ENCODE results near the gene DOCK4.
"Not testable (repeated sequence)": the region's sequence is repeated elsewhere in the genome, so short reads cannot be mapped to it uniquely, and the experiment has no call there.

The DOCK4 gene

DNA sequence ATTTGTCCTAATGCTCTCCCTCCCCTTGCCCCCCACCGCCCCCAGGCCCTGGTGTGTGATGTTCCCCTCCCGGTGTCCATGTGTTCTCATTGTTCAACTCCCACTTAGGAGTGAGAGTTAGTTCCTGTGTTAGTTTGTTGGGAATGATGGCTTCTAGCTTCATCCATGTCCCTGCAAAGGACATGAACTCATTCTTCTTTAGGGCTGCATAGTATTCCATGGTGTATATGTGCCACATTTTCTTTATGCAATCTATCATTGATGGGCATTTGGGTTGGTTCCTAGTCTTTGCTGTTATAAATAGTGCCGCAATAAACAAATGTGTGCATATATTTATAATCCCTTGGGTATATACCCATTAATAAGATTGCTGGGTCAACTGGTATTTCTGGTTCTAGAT is 297.5 kb downstream of the DOCK4 start:
- DNase-seq (ENCODE audit: low spot score); FAIRE-seq: not testable (repeated sequence)

DNA sequence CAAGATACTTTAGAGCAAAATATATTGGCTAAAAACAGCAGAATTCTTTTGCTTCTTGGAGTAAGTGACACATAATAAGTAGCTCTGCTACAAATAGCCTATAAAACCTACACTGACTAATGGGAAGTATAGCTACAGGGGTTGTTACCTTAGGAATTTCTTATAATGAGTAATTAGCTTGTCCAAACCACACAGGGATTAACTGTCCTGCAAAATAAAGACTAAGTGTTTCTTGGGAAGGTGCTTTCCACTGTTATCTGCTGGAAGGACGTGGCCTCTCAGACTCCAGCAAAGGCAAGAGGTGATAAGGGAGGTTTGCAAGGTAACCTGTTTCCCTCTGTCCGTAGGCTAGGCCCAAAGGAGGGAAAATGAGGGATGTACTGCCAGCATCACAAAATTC is 302.4 kb downstream of the DOCK4 start:
- DNase-seq (ENCODE audit: low spot score), result peak; percentile 16
- no peak for FAIRE-seq

DNA sequence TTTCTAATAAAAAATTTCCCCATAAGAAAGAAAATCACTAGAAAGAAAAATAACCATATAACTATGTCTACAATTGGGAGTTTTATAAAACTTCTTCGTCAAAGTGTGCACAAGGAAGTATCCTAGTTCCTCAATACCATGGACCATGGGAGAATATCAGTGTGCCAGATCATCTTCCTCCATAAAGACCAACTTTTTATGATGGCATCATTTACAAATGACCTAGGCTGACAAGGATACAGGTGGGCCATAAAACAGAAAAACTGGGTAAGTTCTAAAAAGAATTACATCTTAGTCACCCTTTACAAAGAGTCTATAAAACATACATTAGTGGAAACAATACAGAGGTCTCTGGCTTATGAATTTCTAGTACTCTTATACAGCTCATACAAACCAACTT is 303.2 kb downstream of the DOCK4 start:
- FAIRE-seq, result no peak

DNA sequence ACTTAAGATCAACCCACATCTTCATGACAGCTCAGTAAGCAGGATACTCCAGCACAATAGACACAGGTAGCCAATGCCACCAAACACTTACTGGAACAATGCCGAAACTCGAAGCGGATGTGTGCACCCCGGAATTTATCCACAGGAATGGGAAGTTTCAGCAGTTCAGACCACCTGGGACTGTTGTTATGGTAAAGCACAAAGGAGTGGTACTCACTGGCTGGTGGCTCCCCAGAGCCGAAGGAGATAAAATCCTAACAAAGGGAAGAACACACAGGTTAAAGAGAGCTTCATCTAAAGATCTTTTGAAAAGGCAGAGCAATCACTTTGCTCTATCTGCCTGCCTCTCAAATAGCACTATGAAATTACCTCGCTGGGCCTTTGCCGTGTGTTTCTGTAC is 305.9 kb downstream of the DOCK4 start:
- DNase-seq (ENCODE audit: low spot score) (no peak), FAIRE-seq (no peak)

More for the DNA sequence above, 303.2 kb downstream of the DOCK4 start:
- no peak for DNase-seq (ENCODE audit: low spot score)

DNA sequence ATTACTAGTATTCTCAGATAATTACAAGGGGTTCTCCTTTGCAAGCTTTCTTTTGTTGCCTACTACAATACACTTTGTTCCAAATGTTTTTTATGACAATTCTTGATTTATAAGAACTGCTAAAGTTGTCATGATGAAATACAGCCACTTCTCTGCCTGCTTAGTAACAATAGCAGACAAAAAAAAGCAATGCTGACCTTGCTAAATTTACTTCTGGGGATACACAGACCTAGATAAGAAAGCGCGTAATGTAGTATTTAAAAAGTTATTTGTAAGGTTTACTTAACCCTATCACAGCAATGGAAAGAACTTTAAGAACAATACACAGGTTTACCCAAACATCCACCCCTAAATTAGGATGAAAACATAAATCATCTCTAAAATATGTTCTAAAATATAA is 311.1 kb downstream of the DOCK4 start:
- no peak for DNase-seq (ENCODE audit: low spot score)
- no peak for FAIRE-seq

DNA sequence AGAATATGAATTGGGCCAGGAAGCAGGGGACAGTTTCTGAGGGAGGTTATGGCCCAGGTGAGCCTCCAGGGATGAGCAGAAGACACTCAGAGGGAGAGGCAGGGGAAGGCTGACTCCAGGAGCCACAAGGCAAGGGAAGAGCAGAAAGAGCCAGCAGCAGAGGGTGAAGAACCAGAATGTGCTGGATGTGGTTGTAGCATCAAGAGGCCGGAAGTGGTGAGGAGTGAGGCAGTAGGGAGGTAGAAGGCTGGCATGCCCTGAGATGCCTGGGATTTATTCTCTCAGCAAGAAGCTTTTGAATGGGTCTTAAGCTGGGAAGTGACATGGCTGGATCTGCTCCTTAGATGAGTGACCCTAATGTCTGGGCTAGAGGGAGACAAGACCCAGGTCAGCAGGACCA is 311.7 kb downstream of the DOCK4 start:
- DNase-seq (ENCODE audit: low spot score) (no peak), FAIRE-seq (no peak)

DNA sequence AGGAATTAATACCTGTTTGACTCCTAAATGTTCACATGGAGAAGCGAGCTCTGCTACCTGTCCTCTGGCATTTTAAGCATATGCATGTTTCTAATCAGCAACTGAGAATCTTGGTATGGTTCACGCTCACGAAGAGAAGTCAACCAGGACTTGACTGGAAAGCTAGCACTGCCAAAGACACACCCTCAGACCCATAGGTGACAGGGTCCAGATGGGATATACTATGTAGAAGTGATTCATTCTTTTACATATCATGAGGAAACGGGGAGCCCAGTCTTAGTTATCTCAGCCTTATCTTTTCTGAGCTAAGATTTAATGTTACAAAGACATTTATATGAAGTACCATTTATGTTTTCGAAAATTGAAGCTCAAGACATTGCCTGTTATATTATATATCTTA is 313.0 kb downstream of the DOCK4 start:
- no peak for FAIRE-seq

DNA sequence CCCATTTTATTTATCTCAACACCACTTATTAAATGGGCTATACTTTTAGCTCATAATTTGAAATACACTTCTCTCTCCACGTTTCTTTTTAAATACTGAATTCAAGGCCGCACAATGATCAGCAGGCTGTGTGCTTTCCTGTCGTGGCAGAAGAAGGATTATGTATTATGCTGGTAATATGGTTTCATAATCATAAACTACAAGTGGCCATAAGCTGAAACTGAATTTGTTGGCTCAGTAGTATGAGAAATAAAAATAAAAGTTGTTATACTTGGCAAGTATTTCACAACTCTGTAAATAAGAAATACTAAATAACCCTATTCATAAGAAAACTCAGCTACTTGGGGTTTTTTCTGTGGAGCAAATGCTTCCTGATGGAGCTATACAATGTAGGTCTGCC is 313.6 kb downstream of the DOCK4 start:
- FAIRE-seq, result no peak
- no peak for DNase-seq (ENCODE audit: low spot score)

More for the DNA sequence above, 313.0 kb downstream of the DOCK4 start:
- no peak for DNase-seq (ENCODE audit: low spot score)

DNA sequence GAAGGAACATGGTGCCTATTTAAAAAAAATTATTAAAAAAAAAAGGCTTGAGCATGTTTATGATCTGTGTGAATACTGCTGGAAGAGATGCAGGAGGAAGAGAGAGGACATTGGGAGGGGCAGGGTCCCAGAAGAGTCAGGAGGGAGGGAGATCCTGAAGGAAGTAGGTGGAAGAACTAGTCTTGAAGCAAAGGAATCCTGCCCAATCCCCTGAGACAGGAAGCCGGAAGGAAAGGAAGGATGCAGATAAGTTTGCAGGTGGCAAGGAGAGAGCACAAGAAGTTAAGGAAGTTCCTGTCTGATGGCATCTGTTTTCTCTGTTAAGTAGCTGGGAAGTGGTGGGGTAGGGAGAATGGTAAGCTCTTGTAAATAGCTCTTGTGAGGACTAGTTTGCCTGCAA is 318.5 kb downstream of the DOCK4 start:
- DNase-seq (ENCODE audit: low spot score), result no peak
- FAIRE-seq, result no peak

DNA sequence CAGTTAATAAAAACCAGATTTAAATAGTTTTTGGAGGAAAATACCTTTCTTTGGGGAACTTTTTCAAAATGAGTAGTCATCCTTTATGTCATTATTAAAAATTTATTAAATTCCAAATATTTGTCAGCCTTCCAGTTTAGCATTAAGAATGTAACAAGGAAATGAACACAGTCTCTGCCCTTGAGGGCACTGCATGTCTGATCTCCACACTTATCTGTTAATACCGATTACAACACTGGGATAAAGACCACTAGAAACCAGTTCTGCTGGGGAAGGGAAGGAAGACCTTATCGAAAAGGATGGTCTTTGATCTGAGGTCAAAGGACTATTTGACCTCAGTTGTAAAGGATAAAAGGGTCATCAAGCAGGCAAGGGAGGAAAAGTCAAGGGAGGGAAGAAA is 320.0 kb downstream of the DOCK4 start:
- DNase-seq (ENCODE audit: low spot score), result no peak
- no peak for FAIRE-seq

DNA sequence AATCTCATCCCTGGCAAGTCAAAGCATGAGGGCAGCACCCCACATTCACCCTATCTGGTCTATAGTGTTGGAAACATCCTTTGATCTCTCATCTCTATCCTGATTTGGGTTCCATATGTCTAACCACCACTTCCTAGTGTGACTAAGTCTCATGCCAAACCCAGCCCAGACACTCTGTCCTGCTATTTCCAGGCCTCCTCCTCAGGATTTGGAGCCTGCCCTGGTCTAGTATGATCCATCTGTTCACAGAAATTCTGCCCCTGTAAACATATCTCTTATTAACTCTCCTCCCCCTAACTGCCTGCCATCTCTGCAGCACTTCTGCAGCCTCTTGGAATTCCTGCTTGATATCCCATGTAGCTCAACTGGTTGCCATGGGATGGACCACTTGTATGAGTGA is 323.0 kb downstream of the DOCK4 start:
- DNase-seq (ENCODE audit: low spot score) (no peak), FAIRE-seq (no peak)

DNA sequence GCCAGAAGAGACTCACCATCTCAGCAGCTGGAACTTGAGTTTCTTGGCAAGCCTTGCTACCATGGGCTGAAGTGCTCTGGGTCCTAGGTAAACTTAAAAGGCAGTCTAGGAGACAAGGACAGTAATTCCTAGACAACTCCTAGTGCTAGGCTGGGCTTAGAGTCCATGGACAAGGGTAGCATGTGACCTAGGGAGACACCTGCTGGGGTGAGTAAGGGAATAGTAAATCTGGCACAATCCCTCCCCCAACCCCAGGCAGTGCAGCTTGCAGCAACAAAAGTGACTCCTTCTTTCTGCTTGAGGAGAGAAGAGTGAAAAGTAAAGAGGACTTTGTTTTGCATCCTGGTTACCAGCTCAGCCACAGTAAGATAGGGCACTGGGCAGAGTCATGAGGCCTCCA is 327.4 kb downstream of the DOCK4 start:
- FAIRE-seq, result no peak
- DNase-seq (ENCODE audit: low spot score), result no peak

DNA sequence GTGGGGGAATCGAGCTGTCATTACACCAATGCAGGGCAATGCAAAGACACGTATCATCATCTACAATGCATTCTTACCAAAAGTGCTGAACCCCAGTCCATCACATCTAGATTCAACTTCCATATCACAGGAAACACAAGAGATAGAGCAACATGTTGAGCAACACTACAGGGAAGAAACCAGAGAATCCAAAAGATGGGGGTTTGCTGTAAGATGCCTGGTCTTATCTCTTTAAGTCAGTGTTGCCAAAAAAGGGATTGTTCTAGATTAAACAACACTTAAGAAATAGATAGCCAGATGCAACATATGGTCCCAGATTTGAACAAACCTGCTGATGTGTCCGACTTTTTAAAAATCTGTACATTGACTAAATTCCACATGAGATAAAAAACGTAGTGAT is 328.3 kb downstream of the DOCK4 start:
- FAIRE-seq, result no peak

DNA sequence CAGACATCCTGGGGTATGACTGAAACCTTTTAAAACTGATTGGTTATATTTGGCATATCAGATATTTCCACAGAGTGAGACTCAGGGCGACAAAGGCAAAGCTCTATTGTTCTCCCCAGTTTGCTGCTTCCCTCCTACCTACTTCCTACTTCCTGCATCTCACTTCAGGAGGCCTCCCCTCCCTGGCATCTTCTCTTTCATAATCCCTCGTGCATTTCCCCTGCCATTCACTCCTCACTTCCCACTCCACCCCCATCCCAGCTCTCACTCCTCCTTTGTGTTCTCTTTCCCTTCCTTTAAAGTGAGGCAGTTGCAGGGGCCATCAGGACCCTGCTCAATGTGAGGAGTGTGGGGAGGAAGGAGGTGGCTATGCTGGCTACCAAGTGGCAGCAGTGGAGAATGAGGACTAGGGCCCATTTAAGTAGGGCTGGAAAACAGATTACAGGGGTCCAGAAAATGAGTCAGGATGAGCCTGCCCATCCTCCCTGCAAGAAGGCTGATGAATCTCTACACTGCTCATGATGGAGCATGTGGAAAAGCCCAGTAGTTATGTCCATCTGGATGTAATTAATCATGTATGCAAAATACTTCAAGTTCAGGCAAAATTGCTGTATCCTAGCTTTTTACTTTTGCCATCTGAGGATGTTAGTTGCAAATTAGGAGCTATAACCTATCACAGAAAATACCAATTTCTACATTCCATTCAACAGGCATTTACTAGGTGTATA is 332.1 kb downstream of the DOCK4 start:
- FAIRE-seq (no peak), DNase-seq (ENCODE audit: low spot score) (no peak)

More for the DNA sequence above, 328.3 kb downstream of the DOCK4 start:
- DNase-seq (ENCODE audit: low spot score), result no peak

DNA sequence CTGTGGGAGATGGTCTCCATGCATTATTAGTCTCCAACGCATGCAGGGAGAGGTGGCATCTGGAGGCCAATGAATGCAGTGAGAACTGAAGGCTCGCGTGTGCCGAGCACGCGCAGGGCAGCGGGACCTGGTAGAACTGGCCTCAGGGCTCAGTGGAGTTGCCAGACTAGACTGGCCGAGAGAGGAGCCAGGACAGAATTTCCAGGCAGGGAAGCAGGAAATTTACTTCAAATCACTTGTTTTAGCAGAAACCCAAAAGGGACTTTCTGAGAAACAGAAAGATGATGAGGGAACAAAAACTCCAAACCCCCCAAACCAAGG is 332.9 kb downstream of the DOCK4 start:
- FAIRE-seq (no peak), DNase-seq (ENCODE audit: low spot score) (no peak)

DNA sequence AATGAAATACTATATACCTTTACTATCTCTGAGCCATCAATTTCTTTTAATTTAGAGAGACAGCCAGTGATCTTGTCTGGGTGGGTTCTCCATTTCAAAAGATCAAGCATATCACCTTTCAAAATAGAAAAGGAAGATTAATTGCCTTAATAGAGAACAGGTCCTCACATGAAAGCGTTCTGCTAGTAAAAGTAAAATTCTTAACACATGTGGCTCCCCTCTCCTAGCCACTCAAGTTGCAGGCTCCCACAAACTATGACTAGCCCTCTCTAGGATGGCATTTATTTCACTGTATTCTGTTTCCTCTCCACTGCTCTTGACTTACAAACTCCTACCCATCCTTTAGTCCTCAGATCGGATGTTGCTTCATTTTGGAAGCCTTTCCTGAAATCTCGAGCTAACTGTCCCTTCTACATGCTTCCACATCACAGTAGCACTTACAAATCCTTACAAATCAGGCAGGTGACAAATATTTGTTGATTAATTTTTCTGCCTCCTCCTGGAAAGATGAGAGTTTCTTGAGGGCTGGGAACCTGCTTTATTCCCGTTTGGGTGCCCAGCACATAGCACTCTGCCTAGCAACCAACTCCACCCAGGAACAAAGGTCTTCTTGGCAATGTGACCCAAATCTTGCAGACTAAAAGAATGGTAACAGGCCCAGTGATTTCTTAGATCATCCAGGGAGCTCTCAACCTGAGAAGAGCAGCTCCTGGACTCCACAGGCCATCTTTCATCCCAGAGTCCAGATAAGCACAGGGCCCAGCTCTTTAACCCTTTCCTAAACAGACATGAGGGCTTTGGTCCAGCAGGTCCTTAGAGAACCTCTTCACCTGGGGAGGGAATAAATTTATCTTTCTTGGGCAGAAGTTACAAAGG is 333.5 kb downstream of the DOCK4 start:
- no peak for DNase-seq (ENCODE audit: low spot score)
- no peak for FAIRE-seq

DNA sequence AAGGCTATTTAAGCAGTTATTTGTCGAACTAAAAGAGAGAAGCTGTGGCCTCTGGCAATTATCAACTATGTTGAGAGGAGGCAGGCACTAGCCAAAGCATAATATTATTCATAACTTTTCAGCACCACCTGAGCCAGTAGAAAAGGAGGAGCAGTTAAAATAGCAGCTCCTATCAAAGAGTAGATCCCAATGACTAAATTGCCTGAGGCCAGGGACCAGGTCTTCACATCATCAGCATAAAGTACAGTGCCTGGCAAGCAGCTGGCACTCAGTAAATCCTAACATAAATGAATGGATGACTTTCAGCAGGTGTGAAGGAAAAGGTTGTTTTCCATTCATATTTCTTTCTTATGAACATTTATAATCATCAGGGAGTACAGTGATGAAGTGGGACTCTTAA is 334.9 kb downstream of the DOCK4 start:
- FAIRE-seq (no peak), DNase-seq (ENCODE audit: low spot score) (no peak)

DNA sequence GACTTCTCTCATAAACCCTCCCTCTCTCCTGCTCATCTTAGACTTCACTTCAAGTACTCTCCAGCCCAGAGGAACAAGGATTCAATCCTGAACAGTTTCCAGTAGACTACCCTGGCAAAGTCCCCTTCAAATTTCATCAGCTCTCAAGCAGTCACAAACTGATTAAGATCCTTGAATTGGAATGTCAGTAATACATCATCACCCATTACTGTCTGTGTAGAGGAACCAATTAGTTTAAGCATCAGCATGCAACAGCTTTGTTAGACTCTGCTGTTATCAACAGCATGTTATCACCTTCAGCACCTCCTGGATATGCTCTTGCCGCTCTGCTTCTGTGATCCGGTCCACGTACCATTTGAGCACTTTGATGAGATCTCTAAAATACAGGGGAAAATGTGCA is 336.9 kb downstream of the DOCK4 start:
- FAIRE-seq (no peak), DNase-seq (ENCODE audit: low spot score) (no peak)

DNA sequence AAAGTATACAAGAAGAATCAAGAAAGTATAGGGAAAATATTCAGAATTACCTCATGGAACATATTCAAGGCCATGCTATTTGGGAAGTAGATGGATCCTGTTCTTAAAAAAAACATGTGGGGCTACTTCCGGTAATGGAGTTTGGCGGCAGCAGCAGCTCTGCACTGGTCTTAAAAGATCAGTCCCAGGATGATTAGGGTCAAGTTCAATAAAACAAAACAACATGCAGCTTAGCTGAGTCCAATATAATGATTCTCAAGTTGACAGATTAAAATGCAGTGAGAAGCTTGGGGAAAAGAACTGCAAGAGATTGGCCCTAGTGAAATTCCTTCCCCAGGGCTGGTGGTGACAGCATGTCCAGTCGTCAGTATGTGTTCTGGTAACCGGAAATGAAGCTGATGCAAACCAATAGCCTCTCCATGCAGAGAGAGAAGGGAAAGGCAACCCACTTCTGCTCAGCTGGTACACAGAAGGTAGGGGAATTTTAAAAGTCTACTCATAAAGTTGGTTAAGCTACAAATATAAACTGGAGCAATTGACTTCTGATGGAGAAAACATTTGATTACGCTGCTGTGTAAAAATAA is 338.8 kb downstream of the DOCK4 start:
- DNase-seq (ENCODE audit: low spot score) (no peak), FAIRE-seq (no peak)

DNA sequence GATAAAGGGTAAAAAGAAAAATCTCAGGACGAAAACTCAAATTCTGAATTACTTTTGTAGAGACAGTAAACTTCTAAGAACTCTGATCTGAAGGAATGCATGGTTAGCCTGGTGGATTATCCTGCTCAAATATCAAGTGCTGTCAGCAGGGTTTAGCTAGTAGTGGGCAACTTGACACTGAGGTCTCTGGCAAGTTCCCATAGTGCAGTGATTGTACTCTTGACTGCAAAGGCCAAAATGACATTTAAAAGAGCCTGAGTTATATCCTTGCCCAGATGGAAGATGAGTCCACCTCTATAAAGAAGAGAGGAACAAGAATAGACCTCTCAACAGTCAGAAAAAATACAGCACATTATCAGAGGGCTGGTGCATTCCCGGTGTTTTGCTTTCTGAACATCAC is 339.4 kb downstream of the DOCK4 start:
- FAIRE-seq (no peak), DNase-seq (ENCODE audit: low spot score) (no peak)

DNA sequence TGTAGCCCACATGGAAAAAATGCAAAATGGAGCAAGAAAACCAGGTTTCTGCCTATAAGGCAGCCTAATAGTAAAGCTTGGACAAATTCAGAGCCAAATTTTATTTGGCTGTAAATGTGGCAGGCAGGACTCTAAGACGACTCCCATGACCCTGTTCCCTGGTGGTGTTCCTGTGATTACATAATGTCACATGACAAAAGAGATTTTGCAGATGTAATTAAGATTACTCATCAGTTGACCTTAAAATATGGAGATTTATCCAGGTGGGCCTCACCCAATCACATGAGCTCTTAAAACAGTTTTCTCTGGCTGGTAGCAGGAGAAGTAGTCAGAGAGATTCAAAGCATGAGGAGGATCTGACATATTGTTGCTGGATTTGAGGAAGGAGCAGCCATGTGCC is 340.8 kb downstream of the DOCK4 start:
- DNase-seq (ENCODE audit: low spot score) (no peak), FAIRE-seq (no peak)

DNA sequence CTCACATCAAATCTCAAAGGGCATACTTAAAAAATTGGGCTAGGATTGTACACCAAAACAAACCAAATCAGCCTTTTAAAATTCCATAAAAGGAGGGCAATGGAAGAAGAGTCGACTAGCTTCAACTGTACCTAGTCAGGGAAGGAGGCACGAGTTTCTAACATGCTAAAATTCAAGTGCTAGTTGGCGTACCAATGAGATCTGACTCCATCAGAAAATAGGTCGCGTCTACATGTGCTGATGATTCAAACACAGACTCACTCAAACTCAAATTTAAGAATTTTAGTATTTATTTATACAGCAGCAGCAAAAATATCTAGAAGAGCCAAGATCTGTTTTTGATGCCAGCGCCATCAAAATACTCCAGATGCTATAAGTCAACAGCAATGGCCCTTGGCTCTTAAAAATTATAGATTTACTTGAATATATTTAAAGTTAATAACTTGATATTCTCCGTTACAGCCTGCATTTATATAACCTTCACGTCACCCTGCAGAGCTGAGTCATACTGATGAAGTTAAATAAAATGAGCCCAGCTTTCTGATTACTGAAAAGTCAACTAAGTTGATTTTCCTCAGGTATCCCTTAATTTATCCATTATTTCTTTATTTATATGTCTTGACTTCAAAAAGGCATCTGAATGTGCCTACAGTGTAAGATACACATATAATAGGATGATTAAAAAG is 341.8 kb downstream of the DOCK4 start:
- FAIRE-seq (no peak), DNase-seq (ENCODE audit: low spot score) (no peak)

Data from RCC 7860 (cell line).